ENCODE data around the gene PLA2G6. TPM values are rescaled to one million over a fixed set of nuclear protein-coding genes. Genes with fewer than 3 reads are reported as not detected.

Gene PLA2G6
- polyA plus RNA-seq, 2 of the 4 experiments (the other 2 are of a cell fraction), result 7.4 to 7.6 TPM

GRCh38 chr22:38162881-38163843 is 18.5 kb downstream of the PLA2G6 start:
- ChIA-PET CTCF (interaction anchor here (0.9 to 3.0 kb wide), 2 partner anchors 11 to 50 kb away, joined by 3 to 10 read pairs; no protein-coding TSS in a partner anchor), POLR2A (no interaction called here)
- 90% methylated on average over 8 of the region's 14 CpGs for WGBS (ENCODE audit: missing lambda C conversion rate)
- DNase-seq (ENCODE audit: low read depth in 1 of 2, low spot score in 1 of 2), result no peak
- ATAC-seq, result no peak
- no peak for FAIRE-seq
- Histone ChIP-seq H3K4me3 (no peak overlapping the region), H3K9me3 (no peaks in the 10 kb centered on the region), H3K4me1 (peaks cover 39% of the 10 kb centered on the region), H3K4me2 (peak overlapping the region; percentile 46), H3K27ac (peak overlapping the region; percentile 67 to 70; a peak in 5 of 6 replicates)
- no peak for TF ChIP-seq HEYL (CRISPR knock-in tag; IDR thresholded peaks at IDR 0.05)
- no peak for TF ChIP-seq TFCP2L1 (CRISPR knock-in tag; IDR thresholded peaks at IDR 0.05)
- no peak for TF ChIP-seq USF2 (IDR thresholded peaks at IDR 0.05)
- TF ChIP-seq EHF (CRISPR knock-in tag; IDR thresholded peaks at IDR 0.05), result no peak
- TF ChIP-seq RCOR1 (IDR thresholded peaks at IDR 0.05; ENCODE audit: low read depth, low read length), result no peak
- TF ChIP-seq JUN (IDR thresholded peaks at IDR 0.05), result no peak
- TF ChIP-seq KDM1A (IDR thresholded peaks at IDR 0.05; ENCODE audit: low read depth), result no peak
- TF ChIP-seq MYC (IDR thresholded peaks at IDR 0.05; ENCODE audit: borderline replicate concordance, low read length), result no peak
- TF ChIP-seq BHLHE40 (IDR thresholded peaks at IDR 0.05; ENCODE audit: low read depth, low read length), result no peak
- TF ChIP-seq HOXB13 (CRISPR knock-in tag; IDR thresholded peaks at IDR 0.05; ENCODE audit: low read depth), result no peak
- no peak for TF ChIP-seq REST (IDR thresholded peaks at IDR 0.05)
- no peak for TF ChIP-seq ZSCAN20 (CRISPR knock-in tag; IDR thresholded peaks at IDR 0.05)
- no peak for TF ChIP-seq CHD2 (IDR thresholded peaks at IDR 0.05; ENCODE audit: low read length, partially characterized antibody)
- no peak for TF ChIP-seq FOSL2 (IDR thresholded peaks at IDR 0.05)
- no peak for TF ChIP-seq FOSL2 (CRISPR knock-in tag; IDR thresholded peaks at IDR 0.05)
- TF ChIP-seq POLR2A (IDR thresholded peaks at IDR 0.05; ENCODE audit: low read length), result no peak
- no peak for TF ChIP-seq RARB (CRISPR knock-in tag; IDR thresholded peaks at IDR 0.05)
- TF ChIP-seq NPAS2 (CRISPR knock-in tag; IDR thresholded peaks at IDR 0.05; ENCODE audit: borderline replicate concordance), result no peak
- TF ChIP-seq MAFK (IDR thresholded peaks at IDR 0.05; ENCODE audit: partially characterized antibody), result no peak
- no peak for TF ChIP-seq EP300 (IDR thresholded peaks at IDR 0.05)
- TF ChIP-seq HDAC2 (IDR thresholded peaks at IDR 0.05), result no peak

- Histone ChIP-seq H3K4me3 (no peak overlapping the region), H3K4me1 (no peaks in the 10 kb centered on the region), H3K4me2 (no peak overlapping the region), H3K9me3 (no peaks in the 10 kb centered on the region), H3K27ac (no peak overlapping the region)
- 68% methylated on average over 1 of the region's 1 CpG for WGBS (ENCODE audit: missing lambda C conversion rate)
- DNase-seq (ENCODE audit: low read depth in 1 of 2, low spot score in 1 of 2) (no peak), FAIRE-seq (no peak), ATAC-seq (no peak)
- ChIA-PET POLR2A (no interaction called here), CTCF (no interaction called here)
- TF ChIP-seq MAX (IDR thresholded peaks at IDR 0.05) (no peak), POLR2AphosphoS2 (conservative IDR thresholded peaks at IDR 0.05; ENCODE audit: low read length) (no peak), HOXB13 (CRISPR knock-in tag; IDR thresholded peaks at IDR 0.05; ENCODE audit: low read depth) (no peak), HES2 (IDR thresholded peaks at IDR 0.05) (no peak), ZNF302 (CRISPR knock-in tag; IDR thresholded peaks at IDR 0.05) (no peak), USF2 (IDR thresholded peaks at IDR 0.05) (no peak), RARB (CRISPR knock-in tag; IDR thresholded peaks at IDR 0.05) (no peak), REST (IDR thresholded peaks at IDR 0.05) (no peak), CTCF (IDR thresholded peaks at IDR 0.05) (no peak), TFCP2L1 (CRISPR knock-in tag; IDR thresholded peaks at IDR 0.05) (no peak)
Observed at GRCh38 chr22:38155703-38156102, 25.9 kb downstream of the PLA2G6 start.
